Activated CD4-positive, alpha-beta memory T cell treated with anti-CD3 and anti-CD28 coated beads, Interleukin-2, amount 10 ng/mL, durations not matched to agents 7 days and 5 days (primary cell): ENCODE results near the gene APLN. TPM values are rescaled to one million over a fixed set of nuclear protein-coding genes. Genes with fewer than 3 reads are reported as not detected.

Experiments
- CTCF ChIA-PET: fragments of 350-600 bp; sonication (Branson Sonifier 250); formaldehyde crosslinking; loops from one replicate; lab custom pipeline; 2021; ENCODE audit warnings: antibody characterized with exemption, inconsistent platforms; lab: Charles Lee
- POLR2A ChIA-PET: fragments of 350-600 bp; sonication (Branson Sonifier 250); formaldehyde crosslinking; loops from one replicate; lab custom pipeline; 2021; ENCODE audit warnings: antibody characterized with exemption; lab: Charles Lee
- DNase-seq: peaks from one replicate; pipeline ENCODE4 v3.0.0-alpha.2; 2020
- H3K27ac Mint-ChIP-seq: one replicate; pipeline ENCODE4 v1.8.0; 2021; ENCODE audit warnings: mild to moderate bottlenecking, mixed read lengths
- H3K27me3 Mint-ChIP-seq: one replicate; pipeline ENCODE4 v1.8.0; 2021; ENCODE audit warnings: mixed read lengths
- H3K36me3 Mint-ChIP-seq: one replicate; pipeline ENCODE4 v1.8.0; 2021; ENCODE audit warnings: low read depth, mixed read lengths
- H3K4me1 Mint-ChIP-seq: one replicate; pipeline ENCODE4 v1.8.0; 2021; ENCODE audit warnings: mixed read lengths
- H3K4me3 Mint-ChIP-seq: one replicate; pipeline ENCODE4 v1.8.0; 2021; ENCODE audit warnings: mild to moderate bottlenecking, mixed read lengths
- H3K9me3 Mint-ChIP-seq: one replicate; pipeline ENCODE4 v1.8.0; 2021; ENCODE audit warnings: mixed read lengths
- total RNA-seq, 2 experiments: library from RNA; stranded (reverse); gene quantifications; one replicate each; pipeline ENCODE4 v1.2.3, GENCODE V29; 2021

APLN gene
- total RNA-seq, 2 experiments from 2014 or later: 0.15 TPM

GRCh38 chrX:129626026-129626425 lies 28.7 kb downstream of the APLN start:
- ChIA-PET POLR2A (no interaction called here), CTCF (interaction anchor here (1.8 kb wide), 1 partner anchor 10 kb away, joined by 6 read pairs; no protein-coding TSS in a partner anchor)
- H3K27me3 Mint-ChIP-seq: no peaks in the 10 kb centered on the region
- H3K27ac Mint-ChIP-seq: no peak overlapping the region
- H3K4me3 Mint-ChIP-seq: no peak overlapping the region
- peaks cover 6% of the 10 kb centered on the region for H3K4me1 Mint-ChIP-seq
- H3K9me3 Mint-ChIP-seq: no peaks in the 10 kb centered on the region
- H3K36me3 Mint-ChIP-seq: no peaks in the 10 kb centered on the region
- no peak for DNase-seq

GRCh38 chrX:129622757-129623301 lies 31.9 kb downstream of the APLN start:
- H3K36me3 Mint-ChIP-seq: no peaks in the 10 kb centered on the region
- no peaks in the 10 kb centered on the region for H3K9me3 Mint-ChIP-seq
- H3K4me3 Mint-ChIP-seq: no peak overlapping the region
- H3K4me1 Mint-ChIP-seq: peaks cover 6% of the 10 kb centered on the region
- no peaks in the 10 kb centered on the region for H3K27me3 Mint-ChIP-seq
- H3K27ac Mint-ChIP-seq: no peak overlapping the region
- ChIA-PET POLR2A (no interaction called here), CTCF (no interaction called here)
- DNase-seq: no peak

DNA sequence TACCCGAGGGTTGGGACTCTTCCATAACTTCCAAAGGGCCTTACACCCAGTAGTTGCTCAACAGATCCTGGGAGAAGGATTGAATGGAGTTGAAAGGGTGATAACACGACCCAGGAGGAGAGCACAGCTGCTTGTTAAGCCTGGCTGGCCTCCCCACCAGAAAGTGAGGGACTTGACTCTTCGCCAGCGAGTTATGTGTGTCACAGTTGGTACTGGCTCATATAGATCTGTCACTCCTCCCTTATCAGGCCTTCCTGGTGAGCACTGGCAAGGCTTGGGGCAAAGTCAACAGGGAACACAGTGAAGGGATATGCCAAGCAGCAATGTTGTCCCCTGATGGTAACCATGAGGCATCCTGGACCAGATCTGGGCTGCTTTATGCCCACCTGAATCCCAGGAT lies 35.8 kb downstream of the APLN start:
- Mint-ChIP-seq H3K4me3 (no peak overlapping the region), H3K9me3 (no peaks in the 10 kb centered on the region), H3K27ac (no peak overlapping the region), H3K36me3 (no peaks in the 10 kb centered on the region), H3K4me1 (peaks cover 3% of the 10 kb centered on the region), H3K27me3 (no peaks in the 10 kb centered on the region)
- no peak for DNase-seq
- ChIA-PET POLR2A (no interaction called here), CTCF (no interaction called here)

DNA sequence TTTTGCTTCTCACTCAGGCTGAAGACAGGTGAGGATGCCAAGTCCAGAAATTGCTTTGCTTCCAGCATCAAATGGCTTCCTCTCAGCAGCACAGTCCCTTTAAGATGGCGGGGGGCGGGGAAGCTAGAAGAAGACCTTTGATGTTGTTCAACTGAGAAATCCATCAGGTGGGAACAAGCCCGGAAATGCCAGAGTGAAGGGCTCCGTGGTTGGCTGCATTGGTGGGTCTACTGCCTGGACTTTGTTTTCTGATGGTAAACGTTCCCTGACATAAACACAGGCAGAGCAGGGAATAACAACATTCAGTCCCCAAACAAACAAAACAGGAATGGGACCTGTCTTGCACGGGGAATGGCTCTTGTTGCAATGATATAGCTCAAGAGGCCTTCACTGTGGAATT lies 37.3 kb downstream of the APLN start:
- DNase-seq: no peak
- H3K4me3 Mint-ChIP-seq: no peak overlapping the region
- no peaks in the 10 kb centered on the region for H3K27me3 Mint-ChIP-seq
- no peaks in the 10 kb centered on the region for H3K9me3 Mint-ChIP-seq
- H3K27ac Mint-ChIP-seq: no peak overlapping the region
- ChIA-PET CTCF (interaction anchor here (0.8 to 1.5 kb wide), 2 partner anchors 21 to 109 kb away, joined by 3 to 4 read pairs; no protein-coding TSS in a partner anchor), POLR2A (no interaction called here)
- H3K4me1 Mint-ChIP-seq: peaks cover 9% of the 10 kb centered on the region
- H3K36me3 Mint-ChIP-seq: no peaks in the 10 kb centered on the region

DNA sequence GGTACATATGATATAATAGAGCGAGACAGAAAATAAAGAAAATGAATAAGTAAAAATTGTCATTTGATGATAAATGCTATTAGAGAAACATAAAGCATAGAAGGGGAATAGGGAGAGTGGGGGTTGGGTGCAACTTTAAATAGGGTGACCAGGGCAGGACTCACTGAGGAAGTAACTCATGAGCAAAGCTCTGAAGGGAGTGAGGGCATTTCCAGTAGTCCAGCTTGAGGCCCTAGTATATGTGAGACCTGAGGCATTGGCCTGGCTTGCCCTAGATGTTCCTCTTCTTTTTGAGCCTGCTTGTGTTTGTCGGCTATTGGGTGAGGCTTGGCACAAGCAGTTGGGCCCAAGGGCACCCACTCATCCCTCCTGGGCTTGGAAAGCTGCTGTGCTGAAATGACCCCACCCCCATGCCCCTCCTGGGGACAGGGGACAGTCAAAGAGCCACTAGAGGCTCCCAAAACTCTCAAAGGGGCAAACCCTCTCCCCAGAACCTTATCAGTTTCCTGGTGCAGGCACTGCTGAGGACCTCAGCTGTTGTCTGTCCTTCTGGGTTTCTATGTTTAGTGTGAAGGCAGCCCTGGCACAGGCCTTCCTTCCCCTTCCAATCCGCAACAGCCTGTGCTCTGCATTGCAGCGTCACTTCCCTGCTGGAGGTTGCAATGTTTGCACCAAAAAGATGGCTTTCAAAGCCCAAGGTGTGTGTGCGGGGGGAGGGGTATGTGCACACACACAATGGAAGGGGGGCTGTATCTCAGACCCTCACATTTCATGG lies 40.1 kb downstream of the APLN start:
- ChIA-PET POLR2A (no interaction called here), CTCF (no interaction called here)
- H3K27me3 Mint-ChIP-seq: no peaks in the 10 kb centered on the region
- no peaks in the 10 kb centered on the region for H3K36me3 Mint-ChIP-seq
- H3K4me3 Mint-ChIP-seq: no peak overlapping the region
- peaks cover 9% of the 10 kb centered on the region for H3K4me1 Mint-ChIP-seq
- DNase-seq: no peak
- no peak overlapping the region for H3K27ac Mint-ChIP-seq
- no peaks in the 10 kb centered on the region for H3K9me3 Mint-ChIP-seq

DNA sequence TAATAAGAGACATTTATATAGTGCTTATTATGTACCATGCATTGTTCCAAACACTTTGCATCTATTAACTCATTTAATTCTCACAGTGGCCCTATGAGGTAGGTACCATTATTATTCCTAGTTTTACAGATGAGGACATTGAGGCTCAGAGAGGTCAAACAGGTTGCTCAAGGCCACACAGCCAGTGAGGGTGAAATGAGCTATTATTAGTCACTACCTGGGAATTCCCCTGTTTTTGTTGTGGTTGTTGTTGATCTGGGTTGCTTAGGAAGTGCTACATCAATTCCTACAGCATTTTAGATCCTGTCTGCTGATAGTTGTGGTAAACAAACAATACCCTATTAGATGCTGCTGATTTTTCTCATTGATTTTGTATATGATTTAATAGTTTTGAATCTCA lies 41.2 kb downstream of the APLN start:
- Mint-ChIP-seq H3K27ac (no peak overlapping the region), H3K9me3 (no peaks in the 10 kb centered on the region), H3K4me1 (peaks cover 9% of the 10 kb centered on the region), H3K4me3 (no peak overlapping the region), H3K27me3 (no peaks in the 10 kb centered on the region), H3K36me3 (no peaks in the 10 kb centered on the region)
- ChIA-PET POLR2A (no interaction called here), CTCF (no interaction called here)
- no peak for DNase-seq

DNA sequence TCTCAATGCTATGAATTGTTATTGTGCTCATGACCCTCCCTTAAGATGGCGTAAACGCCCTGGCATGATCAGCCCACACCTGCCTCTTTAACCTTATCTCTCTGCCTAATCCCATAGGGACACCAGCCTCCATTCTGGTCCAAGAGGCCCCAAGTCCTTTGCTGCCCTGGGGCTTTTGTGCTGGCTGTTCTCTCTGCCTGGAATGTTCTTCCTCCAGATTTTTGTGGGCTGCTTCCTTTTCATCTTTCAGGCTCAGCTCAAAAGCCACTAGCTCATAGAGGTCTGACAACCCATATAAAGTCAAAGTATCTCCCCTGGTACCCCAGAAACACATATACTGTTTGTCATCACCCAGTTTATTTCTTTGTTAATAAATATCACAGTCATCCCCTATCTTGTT lies 42.4 kb downstream of the APLN start:
- no peak overlapping the region for H3K27ac Mint-ChIP-seq
- H3K27me3 Mint-ChIP-seq: no peaks in the 10 kb centered on the region
- no peaks in the 10 kb centered on the region for H3K36me3 Mint-ChIP-seq
- no peak overlapping the region for H3K4me3 Mint-ChIP-seq
- ChIA-PET CTCF (interaction anchor here (1.0 kb wide), 1 partner anchor 448 kb away, joined by 3 read pairs; no protein-coding TSS in a partner anchor), POLR2A (no interaction called here)
- peaks cover 9% of the 10 kb centered on the region for H3K4me1 Mint-ChIP-seq
- DNase-seq: no peak
- no peaks in the 10 kb centered on the region for H3K9me3 Mint-ChIP-seq

GRCh38 chrX:129609395-129609794 lies 45.4 kb downstream of the APLN start:
- Mint-ChIP-seq H3K4me3 (no peak overlapping the region), H3K9me3 (no peaks in the 10 kb centered on the region), H3K36me3 (no peaks in the 10 kb centered on the region), H3K27ac (no peak overlapping the region), H3K4me1 (peaks cover 25% of the 10 kb centered on the region), H3K27me3 (no peaks in the 10 kb centered on the region)
- ChIA-PET POLR2A (no interaction called here), CTCF (interaction anchor here (0.8 to 3.3 kb wide), 10 partner anchors 27 to 583 kb away, joined by 3 to 13 read pairs (median 4); no protein-coding TSS in a partner anchor)
- DNase-seq: no peak

DNA sequence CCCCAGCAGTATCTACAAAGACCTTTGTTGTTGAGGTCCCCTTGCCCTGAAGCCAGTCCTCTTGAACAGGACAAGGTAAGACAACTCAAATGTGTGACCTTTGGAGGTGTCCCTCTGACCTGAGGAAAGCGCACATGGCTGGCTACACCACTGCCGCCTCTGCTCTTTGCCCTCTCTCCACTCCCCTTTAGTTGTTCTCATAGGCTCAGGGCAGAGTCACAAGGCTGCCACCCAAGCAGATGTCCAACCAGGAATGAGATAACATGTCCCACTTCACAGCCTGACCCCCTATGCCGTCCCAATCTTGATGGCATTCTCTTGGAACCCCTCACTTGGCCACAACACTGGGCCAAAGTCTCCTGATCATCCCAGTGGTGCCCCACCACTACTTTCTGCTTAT lies 46.3 kb downstream of the APLN start:
- peaks cover 24% of the 10 kb centered on the region for H3K4me1 Mint-ChIP-seq
- CTCF ChIA-PET: interaction anchor here (0.8 to 3.3 kb wide), 9 partner anchors 29 to 456 kb away, joined by 3 to 13 read pairs (median 4); no protein-coding TSS in a partner anchor
- no peak overlapping the region for H3K4me3 Mint-ChIP-seq
- no peaks in the 10 kb centered on the region for H3K9me3 Mint-ChIP-seq
- no peaks in the 10 kb centered on the region for H3K36me3 Mint-ChIP-seq
- no peaks in the 10 kb centered on the region for H3K27me3 Mint-ChIP-seq
- POLR2A ChIA-PET: interaction anchor here (0.8 kb wide), 1 partner anchor 13 kb away, joined by 3 read pairs; no protein-coding TSS in a partner anchor
- no peak for DNase-seq
- H3K27ac Mint-ChIP-seq: no peak overlapping the region

DNA sequence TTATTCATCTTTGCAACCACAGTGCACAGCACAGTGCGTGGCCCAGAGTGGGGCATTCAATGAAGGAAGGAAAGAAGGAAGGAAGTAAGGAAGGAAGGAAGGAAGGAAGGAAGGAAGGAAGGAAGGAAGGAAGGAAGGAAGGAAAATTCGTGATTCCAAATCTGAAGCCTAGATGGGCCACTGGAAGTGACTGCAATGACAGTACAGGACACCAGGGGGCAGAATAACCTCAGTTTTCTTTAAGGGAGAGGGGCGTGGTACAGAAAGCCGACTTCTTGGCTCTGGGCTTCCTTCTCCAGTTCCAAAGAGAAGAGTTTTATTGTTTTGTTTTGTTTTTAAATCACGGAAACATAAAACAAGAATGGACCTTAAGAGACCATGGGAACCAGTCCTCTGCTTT lies 47.8 kb downstream of the APLN start:
- POLR2A ChIA-PET: no interaction called here
- peaks cover 3% of the 10 kb centered on the region for H3K27me3 Mint-ChIP-seq
- H3K36me3 Mint-ChIP-seq: no peaks in the 10 kb centered on the region
- peaks cover 23% of the 10 kb centered on the region for H3K4me1 Mint-ChIP-seq
- peak; percentile 52 for DNase-seq
- H3K27ac Mint-ChIP-seq: no peak overlapping the region
- CTCF ChIA-PET: interaction anchor here (0.6 to 1.0 kb wide), 2 partner anchors 27 to 454 kb away, joined by 3 to 4 read pairs; no protein-coding TSS in a partner anchor
- H3K4me3 Mint-ChIP-seq: no peak overlapping the region
- no peaks in the 10 kb centered on the region for H3K9me3 Mint-ChIP-seq

DNA sequence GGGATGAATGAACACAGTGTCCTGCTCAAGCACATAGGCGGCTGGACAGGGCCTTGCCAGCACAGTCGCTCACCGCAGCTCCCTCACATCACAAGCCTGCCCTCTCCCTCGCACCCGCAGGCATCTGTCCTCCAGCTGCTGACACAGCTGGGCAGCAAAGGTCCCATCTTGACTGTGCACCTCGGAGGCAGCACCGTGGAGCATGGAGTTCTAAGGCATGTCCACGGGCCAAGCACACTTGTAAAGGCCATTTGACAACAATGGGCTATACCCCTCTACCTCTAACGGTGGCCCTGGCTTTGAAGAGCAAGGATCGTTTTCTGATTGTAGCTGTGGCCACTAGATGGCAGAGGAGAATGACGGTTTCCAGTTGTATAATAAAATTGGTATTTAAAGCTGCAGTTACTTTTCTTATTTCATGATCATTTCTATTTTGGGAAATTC lies 53.8 kb downstream of the APLN start:
- H3K4me1 Mint-ChIP-seq: peaks cover 18% of the 10 kb centered on the region
- ChIA-PET CTCF (interaction anchor here (0.6 to 1.3 kb wide), 11 partner anchors 12 to 460 kb away, joined by 3 to 5 read pairs (median 3); partner anchors contain the start of gene UTP14A), POLR2A (interaction anchor here (0.6 kb wide), 1 partner anchor 429 kb away, joined by 3 read pairs; no protein-coding TSS in a partner anchor)
- H3K36me3 Mint-ChIP-seq: no peaks in the 10 kb centered on the region
- H3K27ac Mint-ChIP-seq: no peak overlapping the region
- H3K4me3 Mint-ChIP-seq: no peak overlapping the region
- H3K9me3 Mint-ChIP-seq: no peaks in the 10 kb centered on the region
- peak; percentile 18 for DNase-seq
- H3K27me3 Mint-ChIP-seq: peaks cover 3% of the 10 kb centered on the region

DNA sequence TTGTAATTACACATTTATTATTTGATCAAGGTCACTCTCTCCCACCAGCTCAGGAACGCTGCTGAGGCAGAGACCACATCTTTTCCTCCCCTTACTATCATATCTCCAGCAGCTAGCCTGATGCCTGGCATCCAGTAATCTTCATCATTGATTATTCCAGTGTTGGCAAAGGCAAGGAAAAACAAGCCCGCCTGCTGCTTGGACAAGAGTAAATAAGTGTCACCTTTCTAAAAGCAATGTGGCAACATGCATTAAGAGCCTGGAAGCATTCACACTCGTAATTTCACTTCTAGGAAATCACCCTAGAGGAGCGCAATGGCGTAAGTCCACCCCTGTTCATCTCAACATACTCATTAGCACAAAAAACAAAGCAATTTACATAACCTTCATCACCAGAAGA lies 54.8 kb downstream of the APLN start:
- no peak for DNase-seq
- POLR2A ChIA-PET: no interaction called here
- H3K27me3 Mint-ChIP-seq: peaks cover 3% of the 10 kb centered on the region
- H3K4me1 Mint-ChIP-seq: peaks cover 13% of the 10 kb centered on the region
- no peak overlapping the region for H3K27ac Mint-ChIP-seq
- H3K4me3 Mint-ChIP-seq: no peak overlapping the region
- CTCF ChIA-PET: no interaction called here
- no peaks in the 10 kb centered on the region for H3K9me3 Mint-ChIP-seq
- H3K36me3 Mint-ChIP-seq: no peaks in the 10 kb centered on the region

DNA sequence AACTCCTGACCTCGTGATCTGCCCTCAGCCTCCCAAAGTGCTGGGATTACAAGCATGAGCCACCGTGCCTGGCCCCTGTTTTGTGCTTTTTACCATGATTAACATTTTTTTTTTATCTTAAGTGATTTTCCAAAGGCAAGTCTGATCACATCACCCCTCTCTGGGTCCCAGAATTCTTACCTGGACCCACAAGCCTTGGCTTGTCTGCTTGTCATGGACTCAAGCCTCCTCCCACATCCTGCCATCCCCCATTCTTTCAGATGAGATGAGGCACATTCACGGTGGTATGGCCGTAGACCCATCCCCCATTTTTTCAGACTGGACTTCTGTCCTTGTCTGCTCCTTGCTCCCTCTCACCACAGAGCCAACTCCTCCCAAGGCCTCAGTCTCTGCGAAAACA lies 55.3 kb downstream of the APLN start:
- H3K36me3 Mint-ChIP-seq: no peaks in the 10 kb centered on the region
- ChIA-PET CTCF (no interaction called here), POLR2A (no interaction called here)
- no peaks in the 10 kb centered on the region for H3K9me3 Mint-ChIP-seq
- H3K27ac Mint-ChIP-seq: no peak overlapping the region
- DNase-seq: no peak
- no peak overlapping the region for H3K4me3 Mint-ChIP-seq
- peaks cover 3% of the 10 kb centered on the region for H3K27me3 Mint-ChIP-seq
- peaks cover 8% of the 10 kb centered on the region for H3K4me1 Mint-ChIP-seq
